ENCODE measurements around the gene TEDC2.

GRCh38 chr16:2499890-2500429 is 40.1 kb downstream of the TEDC2 start:
- TF ChIP-seq CTCF (IDR thresholded peaks at IDR 0.05) (no peak), POLR2A (IDR thresholded peaks at IDR 0.05) (no peak)
